GM12892 (cell line): ENCODE data around the gene OLIG1.

ENCODE experiments used
- POLR2A ChIP-seq: IDR thresholded peaks from 2 replicates; pipeline ENCODE4 v1.6.1; 2011; ENCODE audit warnings: low read depth, low read length, control low read depth
- POLR2AphosphoS5 ChIP-seq: IDR thresholded peaks from 2 replicates; pipeline ENCODE4 v1.6.1; 2011; ENCODE audit warnings: low read depth, low read length, control low read depth

GRCh38 chr21:33040215-33040614 is 29.7 kb upstream of the OLIG1 start:
- TF ChIP-seq POLR2A (no peak), POLR2AphosphoS5 (no peak)
